GM19395 (cell line): ENCODE results near the gene KRTAP10-5.

Source experiments
- ATAC-seq: cut with Tn5 transposase; IDR thresholded peaks from one replicate; pipeline ENCODE4 v1.9.1; 2021; ENCODE audit warnings: mild to moderate bottlenecking, moderate library complexity; ENCODE audit not compliant: unreplicated experiment

KRTAP10-5 gene

DNA sequence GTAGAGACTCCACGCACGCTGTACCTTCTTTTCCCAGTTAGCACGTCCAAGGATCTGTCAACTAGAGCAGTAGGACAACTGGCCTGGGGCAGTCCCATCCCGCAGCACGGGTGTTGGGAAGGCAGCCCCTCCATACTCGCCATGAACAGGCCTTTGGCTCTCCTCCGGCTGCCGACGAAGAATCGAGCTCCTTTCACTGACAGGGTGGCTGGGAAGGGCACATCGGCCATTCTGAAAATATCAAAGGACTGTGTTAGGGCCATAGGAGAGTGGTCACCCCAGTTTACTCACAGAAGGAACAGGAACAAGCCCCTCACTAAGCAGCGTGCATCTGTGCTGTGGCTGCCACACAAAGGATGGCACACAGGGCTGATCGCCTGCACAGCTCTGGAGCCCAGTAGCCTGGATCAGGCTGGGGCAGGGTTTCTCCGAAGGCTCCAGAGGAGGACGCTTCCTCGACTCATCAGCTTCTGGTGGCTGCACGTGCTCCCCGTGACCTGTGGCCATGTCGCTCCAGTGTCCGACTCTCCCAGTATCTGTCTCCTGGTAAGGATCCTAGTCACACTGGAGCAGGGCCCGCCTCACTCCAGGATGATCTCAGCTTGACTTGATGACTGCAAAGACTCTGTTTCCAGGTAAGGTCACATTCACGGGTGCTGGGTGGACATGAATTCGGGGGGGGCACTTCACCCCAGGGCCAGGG, 49.4 kb downstream of the KRTAP10-5 start:
- no peak for ATAC-seq

GRCh38 chr21:44530221-44530902, 50.0 kb downstream of the KRTAP10-5 start:
- no peak for ATAC-seq

DNA sequence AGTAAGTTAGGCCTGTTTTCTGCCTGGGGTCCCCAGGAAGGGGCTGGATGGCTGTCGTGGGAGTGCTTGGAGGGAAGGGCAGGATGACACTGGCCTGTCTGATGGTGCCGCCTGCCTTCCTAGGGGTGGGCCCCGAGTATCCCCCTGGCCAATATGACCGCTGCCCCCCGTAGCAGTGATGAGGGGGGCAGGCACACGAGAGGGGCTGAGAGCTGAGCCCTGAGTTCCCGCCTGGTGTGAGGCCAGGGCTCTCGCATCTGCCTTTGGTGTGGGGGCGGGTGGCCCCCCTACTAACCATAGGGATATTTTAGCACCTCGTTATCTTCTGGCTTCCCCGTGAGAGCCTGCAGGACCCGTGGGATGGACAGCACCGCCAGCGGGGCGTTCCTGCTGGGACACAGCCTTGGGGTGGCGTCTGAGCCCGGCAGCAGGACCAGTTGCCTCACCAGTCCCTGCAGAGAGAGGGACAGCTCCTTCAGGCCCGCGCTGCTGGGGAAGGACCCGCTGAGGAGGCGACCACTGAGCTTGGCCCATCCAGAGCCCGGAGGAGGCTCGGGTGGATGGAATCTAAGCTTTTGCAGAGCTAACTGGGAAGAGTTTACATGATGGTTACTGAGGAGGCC, 50.8 kb downstream of the KRTAP10-5 start:
- no peak for ATAC-seq
